HG03025 (cell line): Measurements from ENCODE around the gene RANBP10.
"Not testable (repeated sequence)": the region's sequence is repeated elsewhere in the genome, so short reads cannot be mapped to it uniquely, and the experiment has no call there.

Source experiments
- ATAC-seq: cut with Tn5 transposase; IDR thresholded peaks from one replicate; pipeline ENCODE4 v1.9.1; 2021; ENCODE audit warnings: mild to moderate bottlenecking, moderate library complexity; ENCODE audit not compliant: unreplicated experiment, low FRiP score

RANBP10 gene

GRCh38 chr16:67806428-67807147, at the start of gene RANBP10, which contains the start of gene TSNAXIP1:
TSS of gene RANBP10 (minus strand) at chr16:67806560. CDS start at chr16:67806536, 24 bp downstream.
TSS of gene TSNAXIP1 (plus strand) at chr16:67806889. CDS start at chr16:67807150, 261 bp downstream.
- peak; percentile 92 for ATAC-seq

DNA sequence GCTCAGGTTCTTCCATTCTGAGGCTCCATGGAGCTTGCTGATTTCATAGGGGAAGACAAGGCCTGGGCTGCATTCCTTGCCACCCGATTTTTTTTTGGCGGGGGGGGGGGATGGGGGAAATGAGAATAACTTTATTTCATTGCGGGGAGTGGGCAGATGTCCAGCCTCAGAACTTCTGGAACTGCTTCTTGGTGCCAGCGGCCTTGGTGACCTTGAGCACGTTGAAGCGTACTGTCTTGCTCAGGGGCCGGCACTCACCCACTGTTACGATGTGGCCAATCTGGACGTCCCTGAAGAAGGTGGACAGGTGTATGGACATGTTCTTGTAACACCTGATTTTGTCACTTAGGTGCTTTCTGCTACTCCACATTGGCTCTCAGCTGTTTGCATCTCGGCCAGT, 49.4 kb upstream of the RANBP10 start:
- no peak for ATAC-seq

DNA sequence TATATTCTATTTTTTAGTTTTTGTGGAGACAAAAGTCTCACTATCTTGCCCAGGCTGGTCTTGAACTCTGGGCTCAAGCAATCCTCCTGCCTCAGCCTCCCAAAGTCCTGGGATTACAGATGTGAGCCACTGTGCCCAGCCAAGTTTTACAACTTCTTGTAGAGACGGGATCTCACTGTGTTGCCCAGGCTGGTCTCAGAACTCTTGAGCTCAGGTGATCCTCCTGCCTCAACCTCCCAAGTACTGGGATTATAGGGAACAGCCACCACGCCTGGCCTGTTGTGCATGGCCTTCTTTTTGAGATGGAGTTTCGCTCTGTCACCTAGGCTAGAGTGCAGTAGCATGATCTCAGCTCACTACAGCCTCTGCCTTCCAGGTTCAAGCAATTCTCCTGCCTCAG, 47.3 kb upstream of the RANBP10 start:
- no peak for ATAC-seq

GRCh38 chr16:67848118-67848517, 41.8 kb upstream of the RANBP10 start:
- no peak for ATAC-seq

- ATAC-seq, result peak; percentile 34
Measured at GRCh38 chr16:67847064-67847861, 40.9 kb upstream of the RANBP10 start, which contains the start of gene CENPT. TSS of gene CENPT (minus strand) at chr16:67847693. CDS start at chr16:67833859, 13,834 bp downstream.

DNA sequence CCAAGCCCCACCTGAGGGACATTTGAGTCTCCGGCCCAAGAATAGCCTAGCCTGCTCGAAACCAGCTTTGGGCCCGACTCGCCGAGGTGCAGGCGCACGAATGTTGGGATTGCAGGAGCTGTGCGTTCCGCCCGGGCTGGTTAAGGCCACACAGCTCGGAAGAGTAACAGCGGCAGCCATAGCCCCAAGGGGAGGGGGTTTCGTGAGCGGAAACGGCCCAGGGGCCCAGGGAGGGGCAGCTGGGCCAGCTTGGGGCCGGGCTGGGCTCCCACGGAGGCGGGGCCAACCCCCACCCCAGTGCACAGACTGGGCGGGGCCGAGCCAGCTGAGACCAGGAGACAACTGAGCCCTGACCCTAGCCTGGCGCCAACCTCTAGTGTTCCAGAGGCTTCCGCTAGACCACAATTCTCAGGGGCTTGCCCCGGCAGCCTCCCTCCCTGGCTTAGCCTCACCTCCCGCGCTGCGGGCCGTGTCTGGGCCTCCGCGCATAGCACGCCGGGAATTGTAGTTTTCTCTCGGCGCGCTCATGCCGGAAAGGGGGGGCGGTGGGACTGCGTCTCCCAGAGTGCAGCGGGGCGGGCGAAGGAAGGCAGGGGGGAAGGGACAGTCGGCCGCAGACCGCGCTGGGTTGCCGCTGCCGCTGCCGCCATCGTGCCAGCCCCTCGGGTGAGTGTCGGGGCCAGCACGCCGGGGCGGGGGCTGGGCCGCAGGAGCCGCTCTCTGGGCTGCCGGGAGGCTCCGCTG, 40.1 kb upstream of the RANBP10 start, which contains the start of gene NUTF2:
Gene NUTF2 (plus strand): TSS at position 614 of the 744 bp plus-strand sequence. CDS start 18,198 bp downstream, outside the sequence.
- peak; percentile 48 for ATAC-seq

DNA sequence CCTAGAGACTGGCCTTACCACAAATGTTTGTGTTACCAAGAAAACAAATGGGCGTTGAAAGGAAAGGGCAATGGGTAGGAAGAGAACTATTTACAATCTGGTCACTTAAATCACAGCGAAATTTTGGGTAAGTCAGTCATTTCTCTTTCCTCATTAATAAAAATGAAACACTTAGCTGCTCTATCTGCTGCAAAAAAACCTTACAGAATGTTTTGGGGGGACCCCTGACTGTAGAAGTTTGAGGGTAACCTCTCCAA, 39.6 kb upstream of the RANBP10 start:
- ATAC-seq, result no peak

DNA sequence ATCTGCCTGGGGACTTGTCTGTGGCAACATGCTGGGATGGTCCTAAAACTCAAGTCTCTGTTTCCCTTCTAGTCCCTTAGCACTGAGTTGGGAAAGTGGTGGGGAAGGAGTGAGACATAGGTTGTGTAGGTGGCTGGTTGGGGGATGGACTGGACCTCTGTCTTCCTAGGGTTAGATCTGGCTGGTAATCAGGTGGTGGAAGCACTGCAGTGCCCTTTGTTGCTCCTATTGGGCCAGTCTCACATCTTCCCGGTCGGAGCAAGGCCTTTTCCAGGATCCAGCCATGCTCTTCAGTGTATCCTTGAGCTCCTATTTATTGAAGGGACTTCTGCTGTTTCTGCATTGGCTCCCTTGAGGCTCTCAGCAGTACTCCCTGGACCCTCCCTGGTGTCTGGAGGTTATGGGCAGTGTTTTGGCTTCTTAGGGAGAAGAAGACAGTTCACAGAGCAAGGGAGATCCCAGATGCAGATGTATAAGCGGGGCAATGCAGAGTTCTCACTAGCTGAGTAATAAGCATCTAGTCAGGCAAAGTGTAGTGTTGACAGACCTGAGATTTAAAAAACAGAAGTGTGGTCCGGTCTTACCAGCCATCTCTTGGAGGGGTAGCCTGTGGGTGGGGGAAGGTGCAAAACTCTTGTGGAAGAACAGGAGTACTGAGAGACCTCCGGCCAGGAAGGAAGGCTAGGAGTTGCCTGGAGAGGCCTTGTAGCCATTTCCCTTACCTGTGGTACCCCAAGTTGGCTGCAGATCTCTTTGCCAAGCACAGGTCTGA, 39.1 kb upstream of the RANBP10 start:
- ATAC-seq, result no peak

GRCh38 chr16:67844497-67844896, 38.1 kb upstream of the RANBP10 start:
- no peak for ATAC-seq

GRCh38 chr16:67843343-67843765, 37.0 kb upstream of the RANBP10 start:
- no peak for ATAC-seq

DNA sequence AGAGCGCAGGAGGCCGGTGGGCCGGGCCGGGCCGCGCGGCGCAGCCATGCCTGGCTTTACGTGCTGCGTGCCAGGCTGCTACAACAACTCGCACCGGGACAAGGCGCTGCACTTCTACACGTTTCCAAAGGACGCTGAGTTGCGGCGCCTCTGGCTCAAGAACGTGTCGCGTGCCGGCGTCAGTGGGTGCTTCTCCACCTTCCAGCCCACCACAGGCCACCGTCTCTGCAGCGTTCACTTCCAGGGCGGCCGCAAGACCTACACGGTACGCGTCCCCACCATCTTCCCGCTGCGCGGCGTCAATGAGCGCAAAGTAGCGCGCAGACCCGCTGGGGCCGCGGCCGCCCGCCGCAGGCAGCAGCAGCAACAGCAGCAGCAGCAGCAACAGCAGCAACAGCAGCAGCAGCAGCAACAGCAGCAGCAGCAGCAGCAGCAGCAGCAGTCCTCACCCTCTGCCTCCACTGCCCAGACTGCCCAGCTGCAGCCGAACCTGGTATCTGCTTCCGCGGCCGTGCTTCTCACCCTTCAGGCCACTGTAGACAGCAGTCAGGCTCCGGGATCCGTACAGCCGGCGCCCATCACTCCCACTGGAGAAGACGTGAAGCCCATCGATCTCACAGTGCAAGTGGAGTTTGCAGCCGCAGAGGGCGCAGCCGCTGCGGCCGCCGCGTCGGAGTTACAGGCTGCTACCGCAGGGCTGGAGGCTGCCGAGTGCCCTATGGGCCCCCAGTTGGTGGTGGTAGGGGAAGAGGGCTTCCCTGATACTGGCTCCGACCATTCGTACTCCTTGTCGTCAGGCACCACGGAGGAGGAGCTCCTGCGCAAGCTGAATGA, 36.4 kb upstream of the RANBP10 start:
- ATAC-seq, result peak; percentile 1

- peak; percentile 41 for ATAC-seq
Measured at GRCh38 chr16:67841816-67842508, 35.6 kb upstream of the RANBP10 start, which contains the start of gene THAP11. TSS of gene THAP11 (plus strand) at chr16:67842320. CDS start at chr16:67842555, 235 bp downstream.

DNA sequence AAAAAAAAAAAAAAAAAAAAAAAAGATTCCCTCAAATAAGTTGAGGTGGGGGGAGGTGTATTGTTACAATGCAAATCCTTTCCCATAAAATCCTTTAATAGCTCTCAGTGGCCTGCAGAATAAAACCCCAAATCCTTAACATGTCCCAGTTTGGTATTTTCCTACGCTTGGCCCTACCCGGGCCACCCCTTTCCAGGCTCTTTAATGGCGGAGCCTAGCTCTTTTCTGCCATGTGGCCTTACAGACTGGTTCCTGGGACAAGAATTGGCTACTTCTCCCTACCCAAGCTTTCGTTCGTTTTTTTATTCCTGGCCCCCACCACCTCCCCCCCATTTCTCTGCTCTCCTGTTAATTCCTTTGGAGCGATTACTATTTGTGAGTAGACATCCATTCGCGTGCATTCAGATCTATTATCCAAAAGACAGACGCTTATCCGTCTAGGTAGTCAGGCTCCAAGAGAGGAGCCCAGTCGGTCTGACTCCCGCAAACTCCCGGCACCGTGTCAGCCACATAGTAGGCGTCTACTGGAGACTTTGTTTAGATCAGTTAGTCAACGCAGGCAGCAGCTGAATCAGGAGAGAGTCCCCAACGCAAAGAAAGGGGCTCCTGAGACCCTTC, 34.9 kb upstream of the RANBP10 start:
- no peak for ATAC-seq

GRCh38 chr16:67837811-67838210, 31.5 kb upstream of the RANBP10 start:
- no peak for ATAC-seq

GRCh38 chr16:67837190-67837589, 30.8 kb upstream of the RANBP10 start:
- not testable (repeated sequence) for ATAC-seq

GRCh38 chr16:67834242-67834614, 27.9 kb upstream of the RANBP10 start:
- ATAC-seq, result no peak

- peak; percentile 93 for ATAC-seq
Measured at GRCh38 chr16:67833415-67834241, 27.3 kb upstream of the RANBP10 start.
